Neural cell (in vitro differentiated cells): Measurements from ENCODE around the gene TBC1D2. TPM values are rescaled to one million over a fixed set of nuclear protein-coding genes. Genes with fewer than 3 reads are reported as not detected.

Experiments used
- H2AFZ ChIP-seq: fragments of 200-600, 300-800 bp; sonication (generic), shearing (Covaris generic); 2 replicates; pipeline ENCODE4 v1.6.0; 2014; ENCODE audit warnings: low read depth, mild to moderate bottlenecking, antibody characterized with exemption, low read length, moderate library complexity
- H3F3A ChIP-seq: fragments of 200-600 bp; shearing (Covaris generic); 2 replicates; pipeline ENCODE4 v1.6.1; 2016; ENCODE audit warnings: mild to moderate bottlenecking, moderate library complexity, mixed read lengths, antibody characterized with exemption, low read length; ENCODE audit not compliant: insufficient read depth, poor library complexity, severe bottlenecking
- H3K27ac ChIP-seq: fragments of 200-600, 300-800 bp; sonication (generic), shearing (Covaris generic); 2 replicates; pipeline ENCODE4 v1.5.1; 2014; ENCODE audit warnings: mild to moderate bottlenecking, low read length, moderate library complexity
- H3K27me3 ChIP-seq: fragments of 300-800, 200-600 bp; sonication (generic), shearing (Covaris generic); 2 replicates; pipeline ENCODE4 v1.6.0; 2014; ENCODE audit warnings: mild to moderate bottlenecking, low read depth, low read length, moderate library complexity; ENCODE audit not compliant: insufficient read depth
- H3K36me3 ChIP-seq: fragments of 300-800, 200-600 bp; sonication (generic), shearing (Covaris generic); 2 replicates; pipeline ENCODE4 v1.5.1; 2014; ENCODE audit warnings: mild to moderate bottlenecking, antibody characterized with exemption, low read length, moderate library complexity; ENCODE audit not compliant: insufficient read depth
- H3K4me2 ChIP-seq: fragments of 300-800, 200-600 bp; sonication (generic), shearing (Covaris generic); 2 replicates; pipeline ENCODE4 v1.6.0; 2014; ENCODE audit warnings: mild to moderate bottlenecking, low read length
- H3K4me3 ChIP-seq: fragments of 300-800, 200-600 bp; sonication (generic), shearing (Covaris generic); 2 replicates; pipeline ENCODE4 v1.5.1; 2014; ENCODE audit warnings: mild to moderate bottlenecking, low read length, moderate library complexity
- H3K79me2 ChIP-seq: fragments of 200-600 bp; shearing (Covaris generic); replicated peaks from 2 replicates; pipeline ENCODE4 v1.6.0; 2014; ENCODE audit warnings: mild to moderate bottlenecking, low read length, moderate library complexity; ENCODE audit not compliant: insufficient read depth
- H3K9ac ChIP-seq: fragments of 300-800, 200-600 bp; sonication (generic), shearing (Covaris generic); 2 replicates; pipeline ENCODE4 v1.6.1; 2016; ENCODE audit warnings: mild to moderate bottlenecking, low read length, mixed read lengths
- H3K9me2 ChIP-seq: fragments of 200-600 bp; shearing (Covaris generic); 2 replicates; pipeline ENCODE4 v1.6.1; 2016; ENCODE audit warnings: mild to moderate bottlenecking, low read length, mixed read lengths; ENCODE audit not compliant: insufficient read depth
- H3K9me3 ChIP-seq: fragments of 200-600, 300-800 bp; sonication (generic), shearing (Covaris generic); 2 replicates; pipeline ENCODE4 v1.6.1; 2016; ENCODE audit warnings: mild to moderate bottlenecking, mixed run types, low read length, moderate library complexity, mixed read lengths
- H4K20me1 ChIP-seq: fragments of 200-600 bp; shearing (Covaris generic); 2 replicates; pipeline ENCODE4 v1.6.1; 2016; ENCODE audit warnings: mild to moderate bottlenecking, mixed run types; ENCODE audit not compliant: insufficient read depth
- EP300 ChIP-seq: fragments of 450-650 bp; conservative IDR thresholded peaks from 2 replicates; pipeline ENCODE4 v1.6.1; 2014; ENCODE audit warnings: antibody characterized with exemption, mild to moderate bottlenecking, moderate library complexity; ENCODE audit not compliant: poor library complexity, severe bottlenecking
- EZH2 ChIP-seq: fragments of 200-600, 300-800 bp; shearing (Covaris generic), sonication (generic); IDR thresholded peaks from 2 replicates; pipeline ENCODE4 v1.6.1; 2014; ENCODE audit warnings: antibody characterized with exemption, low read length, borderline replicate concordance, mild to moderate bottlenecking; ENCODE audit not compliant: insufficient read depth, poor library complexity, severe bottlenecking
- MXI1 ChIP-seq: fragments of 450-650 bp; conservative IDR thresholded peaks from 2 replicates; pipeline ENCODE4 v1.6.1; 2014; ENCODE audit warnings: antibody characterized with exemption, mild to moderate bottlenecking; ENCODE audit not compliant: poor library complexity, severe bottlenecking
- POLR2AphosphoS5 ChIP-seq: IDR thresholded peaks from 2 replicates; pipeline ENCODE4 v1.6.1; 2012
- RAD21 ChIP-seq: fragments of 450-650 bp; conservative IDR thresholded peaks from 2 replicates; pipeline ENCODE4 v1.6.1; 2014; ENCODE audit warnings: antibody characterized with exemption, mild to moderate bottlenecking, moderate library complexity
- REST ChIP-seq: IDR thresholded peaks from 2 replicates; pipeline ENCODE4 v1.6.1; 2012; ENCODE audit warnings: borderline replicate concordance
- SMC3 ChIP-seq: fragments of 450-650 bp; conservative IDR thresholded peaks from 2 replicates; pipeline ENCODE4 v1.6.1; 2014; ENCODE audit warnings: antibody characterized with exemption, mild to moderate bottlenecking, moderate library complexity; ENCODE audit not compliant: poor library complexity
- TAF1 ChIP-seq: IDR thresholded peaks from 2 replicates; pipeline ENCODE4 v1.6.1; 2012; ENCODE audit warnings: low read depth
- polyA plus RNA-seq: library from polyadenylated mRNA; depleted of rRNA; stranded (reverse); fragments of >200 nt; gene quantifications from 2 replicates; pipeline ENCODE4 v1.2.3, GENCODE V29; 2014
- TF ChIP-seq, protein P1 (sequence below): fragments of 450-650 bp; IDR thresholded peaks from 2 replicates; pipeline ENCODE4 v1.5.1; 2014; ENCODE audit warnings: antibody characterized with exemption, mild to moderate bottlenecking, moderate library complexity; ENCODE audit not compliant: poor library complexity, severe bottlenecking

The TBC1D2 gene
- polyA plus RNA-seq, 1 donor from 2014 or later: 4.1 TPM

GRCh38 chr9:98216391-98216790 is 39.1 kb downstream of the TBC1D2 start:
- Histone ChIP-seq H3F3A (no peaks in the 10 kb centered on the region), H3K9ac (no peak overlapping the region), H3K4me2 (no peak overlapping the region), H3K36me3 (no peaks in the 10 kb centered on the region), H3K4me3 (no peak overlapping the region), H3K9me2 (no peaks in the 10 kb centered on the region), H4K20me1 (no peaks in the 10 kb centered on the region), H3K9me3 (no peaks in the 10 kb centered on the region), H3K27ac (no peak overlapping the region), H3K27me3 (no peaks in the 10 kb centered on the region), H2AFZ (no peak overlapping the region), H3K79me2 (no peaks in the 10 kb centered on the region)
- TF ChIP-seq EP300 (no peak), RAD21 (no peak), SMC3 (no peak), POLR2AphosphoS5 (no peak), EZH2 (no peak), TAF1 (no peak), MXI1 (no peak), REST (no peak)
- TF ChIP-seq, protein P1, sequence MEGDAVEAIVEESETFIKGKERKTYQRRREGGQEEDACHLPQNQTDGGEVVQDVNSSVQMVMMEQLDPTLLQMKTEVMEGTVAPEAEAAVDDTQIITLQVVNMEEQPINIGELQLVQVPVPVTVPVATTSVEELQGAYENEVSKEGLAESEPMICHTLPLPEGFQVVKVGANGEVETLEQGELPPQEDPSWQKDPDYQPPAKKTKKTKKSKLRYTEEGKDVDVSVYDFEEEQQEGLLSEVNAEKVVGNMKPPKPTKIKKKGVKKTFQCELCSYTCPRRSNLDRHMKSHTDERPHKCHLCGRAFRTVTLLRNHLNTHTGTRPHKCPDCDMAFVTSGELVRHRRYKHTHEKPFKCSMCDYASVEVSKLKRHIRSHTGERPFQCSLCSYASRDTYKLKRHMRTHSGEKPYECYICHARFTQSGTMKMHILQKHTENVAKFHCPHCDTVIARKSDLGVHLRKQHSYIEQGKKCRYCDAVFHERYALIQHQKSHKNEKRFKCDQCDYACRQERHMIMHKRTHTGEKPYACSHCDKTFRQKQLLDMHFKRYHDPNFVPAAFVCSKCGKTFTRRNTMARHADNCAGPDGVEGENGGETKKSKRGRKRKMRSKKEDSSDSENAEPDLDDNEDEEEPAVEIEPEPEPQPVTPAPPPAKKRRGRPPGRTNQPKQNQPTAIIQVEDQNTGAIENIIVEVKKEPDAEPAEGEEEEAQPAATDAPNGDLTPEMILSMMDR: no peak

DNA sequence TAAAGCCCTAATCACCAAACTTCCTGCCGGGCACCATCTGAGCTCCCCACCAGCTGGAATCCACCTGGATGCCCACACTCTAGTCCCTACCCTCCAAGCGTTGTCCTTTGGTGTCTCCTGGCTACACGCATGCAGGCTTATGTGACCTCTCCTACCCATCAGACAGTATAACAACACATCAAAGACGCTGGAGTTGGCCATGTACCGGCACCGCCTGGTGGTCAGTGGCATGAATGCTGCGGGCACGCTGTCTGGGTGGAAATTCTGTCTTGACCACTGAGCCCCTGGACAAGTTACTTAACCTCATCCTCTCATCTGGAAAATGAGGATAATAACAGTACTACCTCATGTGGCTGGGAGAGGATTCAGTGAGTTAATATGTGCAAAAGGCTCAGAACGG is 39.6 kb downstream of the TBC1D2 start:
- Histone ChIP-seq H3K4me3 (no peak overlapping the region), H3K27ac (no peak overlapping the region), H3K9me2 (no peaks in the 10 kb centered on the region), H2AFZ (no peak overlapping the region), H3K79me2 (no peaks in the 10 kb centered on the region), H3K27me3 (no peaks in the 10 kb centered on the region), H3K9me3 (no peaks in the 10 kb centered on the region), H3K9ac (no peak overlapping the region), H3K4me2 (no peak overlapping the region), H3F3A (no peaks in the 10 kb centered on the region), H4K20me1 (no peaks in the 10 kb centered on the region), H3K36me3 (no peaks in the 10 kb centered on the region)
- TF ChIP-seq TAF1: no peak

- Histone ChIP-seq H3K4me2 (no peak overlapping the region), H3F3A (no peaks in the 10 kb centered on the region), H3K27me3 (no peaks in the 10 kb centered on the region), H3K4me3 (no peak overlapping the region), H2AFZ (no peak overlapping the region), H3K36me3 (no peaks in the 10 kb centered on the region), H4K20me1 (no peaks in the 10 kb centered on the region), H3K9ac (no peak overlapping the region), H3K27ac (no peak overlapping the region), H3K9me3 (no peaks in the 10 kb centered on the region), H3K9me2 (no peaks in the 10 kb centered on the region), H3K79me2 (no peaks in the 10 kb centered on the region)
- no peak for TF ChIP-seq EZH2
- no peak for TF ChIP-seq RAD21
- no peak for TF ChIP-seq TAF1
- no peak for TF ChIP-seq REST
- no peak for TF ChIP-seq POLR2AphosphoS5
- no peak for TF ChIP-seq EP300
- TF ChIP-seq, protein P1: no peak
- no peak for TF ChIP-seq MXI1
- TF ChIP-seq SMC3: no peak
Observed at GRCh38 chr9:98215271-98215670, 40.2 kb downstream of the TBC1D2 start.
